Measurements from ENCODE around the gene THSD7B.
"Not testable (repeated sequence)": the region's sequence is repeated elsewhere in the genome, so short reads cannot be mapped to it uniquely, and the experiment has no call there.

Gene THSD7B

DNA sequence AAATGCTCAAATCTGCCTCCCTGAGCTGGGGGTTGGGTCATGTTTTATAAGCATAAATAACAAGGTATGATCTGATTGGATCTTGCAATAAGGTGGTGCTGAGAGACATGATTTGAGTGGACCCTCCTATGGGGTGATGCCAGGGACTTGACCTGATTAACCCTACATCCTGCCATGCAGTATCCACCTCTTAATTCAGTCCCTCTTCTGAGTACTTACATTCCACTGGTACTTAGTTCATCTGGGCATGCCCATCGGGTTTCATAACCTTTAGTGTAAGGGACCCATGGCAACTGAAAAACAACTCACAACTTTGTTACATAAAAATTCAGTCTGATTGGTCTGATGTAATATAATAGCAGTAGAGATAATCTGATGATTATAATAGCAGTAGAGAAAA lies 801.0 kb downstream of the THSD7B start:
- no peak for DNase-seq (ENCODE audit: low spot score)

GRCh38 chr2:137570484-137570883 lies 805.1 kb downstream of the THSD7B start:
- no peak for DNase-seq (ENCODE audit: low spot score)

DNA sequence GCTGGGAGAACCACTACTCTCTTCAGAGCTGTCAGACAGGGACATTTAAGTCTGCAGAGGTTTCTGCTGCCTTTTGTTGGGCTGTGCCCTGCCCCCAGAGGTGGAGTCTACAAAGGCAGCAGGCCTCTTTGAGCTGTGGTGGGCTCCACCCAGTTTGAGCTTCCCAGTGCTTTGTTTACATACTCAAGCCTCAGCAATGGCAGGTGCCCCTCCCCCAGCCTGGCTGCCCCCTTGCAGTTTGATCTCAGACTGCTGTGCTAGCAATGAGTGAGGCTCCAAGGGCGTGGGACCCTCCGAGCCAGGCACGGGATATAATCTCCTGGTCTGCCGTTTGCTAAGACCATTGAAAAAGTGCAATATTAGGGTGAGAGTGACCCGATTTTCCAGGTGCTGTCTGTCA lies 822.5 kb downstream of the THSD7B start:
- DNase-seq (ENCODE audit: low spot score), result not testable (repeated sequence)

GRCh38 chr2:137588578-137588977 lies 823.2 kb downstream of the THSD7B start:
- not testable (repeated sequence) for DNase-seq (ENCODE audit: low spot score)

DNA sequence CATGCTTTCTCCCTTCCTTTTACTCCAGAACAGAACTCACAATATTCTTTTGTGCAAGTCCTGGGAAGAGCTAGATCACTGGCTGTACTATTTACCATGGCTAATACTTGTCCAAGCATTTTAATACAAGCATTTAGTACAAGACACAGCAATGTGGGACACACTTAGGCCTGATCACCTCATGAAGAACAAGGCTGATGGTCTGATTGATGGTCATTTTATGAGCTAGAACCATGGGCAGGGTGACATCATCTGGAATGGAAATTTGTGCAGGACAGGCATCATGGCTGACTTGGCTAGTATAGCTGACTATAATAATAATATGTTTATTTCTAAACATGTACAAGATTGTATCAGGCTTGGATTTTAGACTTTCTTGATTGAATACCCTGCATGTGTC lies 824.8 kb downstream of the THSD7B start:
- DNase-seq (ENCODE audit: low spot score), result no peak

DNA sequence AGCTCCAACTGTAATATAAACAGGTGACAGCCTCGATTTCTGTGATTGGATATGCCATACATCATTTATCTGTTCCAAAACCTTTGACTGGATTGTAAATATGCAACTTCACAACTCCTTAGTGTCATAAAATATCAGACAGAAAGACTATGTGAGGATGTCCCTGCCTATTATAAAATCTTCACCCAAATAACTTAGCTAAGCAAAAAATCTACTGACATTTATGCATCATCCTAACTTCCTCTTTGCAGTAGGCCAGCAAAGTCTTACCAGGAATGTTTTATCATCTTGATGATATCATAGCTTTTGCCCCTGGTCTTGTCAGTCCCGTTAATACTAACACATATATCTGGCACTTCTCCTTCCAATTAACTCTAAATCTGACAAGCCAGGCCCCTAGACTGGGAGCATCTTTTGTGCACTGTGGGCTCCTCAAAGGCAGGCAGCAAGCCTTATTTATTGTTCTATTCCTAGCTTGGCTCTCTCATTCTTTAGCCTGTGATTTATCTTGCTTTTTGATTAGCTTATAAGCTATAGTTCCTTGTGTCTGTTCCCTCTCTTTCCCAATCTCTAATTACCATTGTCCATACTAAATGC lies 842.5 kb downstream of the THSD7B start:
- DNase-seq (ENCODE audit: low spot score), result no peak

GRCh38 chr2:137638932-137639331 lies 873.6 kb downstream of the THSD7B start:
- DNase-seq (ENCODE audit: low spot score), result no peak

DNA sequence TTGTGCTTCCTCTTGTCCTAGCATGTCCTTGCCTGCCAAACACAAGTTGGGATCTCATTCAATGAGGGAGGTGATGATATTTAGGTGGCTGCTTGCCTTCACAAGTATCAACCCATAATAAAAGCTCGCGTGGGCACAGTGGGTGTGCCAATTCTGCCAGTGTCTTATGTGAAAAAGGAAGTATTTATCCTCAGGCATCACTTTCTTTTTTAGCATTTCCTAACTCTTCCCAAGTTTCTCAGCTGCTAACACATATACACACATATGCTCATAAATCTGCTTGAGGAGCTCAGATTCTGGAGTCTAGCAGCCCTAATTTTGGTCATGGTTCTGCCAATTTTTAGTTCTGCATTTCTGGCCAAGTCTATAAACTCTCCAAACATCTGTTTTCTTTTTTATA lies 879.4 kb downstream of the THSD7B start:
- no peak for DNase-seq (ENCODE audit: low spot score)

DNA sequence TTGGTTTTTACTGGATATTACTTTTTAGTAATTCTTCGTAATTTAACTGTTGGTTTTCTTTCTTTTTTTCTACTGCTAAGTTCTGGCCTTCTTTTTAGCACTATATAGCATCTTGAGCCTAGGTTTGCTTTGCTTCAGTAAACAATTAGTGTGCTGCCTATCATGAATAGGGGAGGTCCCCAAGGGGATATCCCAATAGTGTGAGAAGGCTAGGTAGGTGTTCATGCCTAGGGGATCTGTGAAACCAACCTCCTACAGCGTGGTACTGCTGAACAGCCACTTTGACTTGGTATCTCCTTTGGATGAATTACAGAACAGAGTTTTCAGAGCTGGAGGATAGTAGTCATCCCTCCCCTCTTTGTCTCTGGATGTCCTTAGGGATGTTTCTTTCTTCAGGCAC lies 888.7 kb downstream of the THSD7B start:
- DNase-seq (ENCODE audit: low spot score), result no peak

DNA sequence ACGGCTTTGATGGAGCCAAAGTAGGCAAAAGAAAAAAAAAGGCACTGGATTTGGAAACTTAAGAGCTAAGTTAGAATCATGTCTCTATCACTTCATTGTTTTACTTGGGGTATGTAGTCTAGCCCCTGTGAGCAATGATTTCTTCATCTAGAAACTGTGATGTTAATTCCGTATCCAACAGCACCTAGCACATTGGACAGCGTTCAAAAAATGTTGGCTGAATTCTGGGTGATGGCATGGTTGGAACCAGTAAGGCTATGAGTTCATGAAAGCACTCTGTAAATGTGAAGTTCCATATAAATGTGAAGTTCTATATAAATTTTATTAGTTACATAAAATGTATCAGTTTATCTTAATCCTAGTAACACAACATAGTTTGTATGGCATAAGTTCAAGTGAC lies 890.5 kb downstream of the THSD7B start:
- no peak for DNase-seq (ENCODE audit: low spot score)

- DNase-seq (ENCODE audit: low spot score), result no peak
Measured at GRCh38 chr2:137658433-137658832, 893.1 kb downstream of the THSD7B start.

- DNase-seq (ENCODE audit: low spot score), result no peak
Measured at GRCh38 chr2:137659616-137660015, 894.3 kb downstream of the THSD7B start.

GRCh38 chr2:137670111-137670510 lies 904.8 kb downstream of the THSD7B start:
- no peak for DNase-seq (ENCODE audit: low spot score)

DNA sequence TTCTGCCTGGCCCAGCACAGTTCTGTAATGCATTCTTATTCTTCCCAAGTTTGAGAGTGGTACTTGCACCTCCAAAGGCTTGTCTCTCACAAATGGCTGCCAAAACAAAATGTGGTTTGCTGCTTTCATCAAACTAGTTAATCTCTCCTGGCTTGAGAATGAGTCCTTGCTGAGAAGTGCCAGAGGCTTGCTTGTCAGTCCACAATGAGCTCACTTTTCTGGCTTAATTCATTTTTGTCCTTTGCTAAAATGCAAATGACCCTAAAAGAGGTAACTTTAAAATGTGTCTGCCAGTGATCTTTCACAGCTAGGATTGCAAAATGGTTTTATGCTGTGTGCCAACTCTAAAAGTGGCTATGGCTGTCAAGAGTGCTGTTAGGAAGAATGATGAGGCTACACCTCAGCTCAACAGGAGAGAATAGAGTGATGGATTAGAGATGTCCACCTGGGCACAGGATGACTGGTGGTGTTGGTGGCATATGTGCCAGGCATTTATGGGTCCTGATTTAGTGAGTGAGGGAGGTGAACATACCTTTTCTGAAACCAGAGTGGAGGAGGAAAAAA lies 907.7 kb downstream of the THSD7B start:
- DNase-seq (ENCODE audit: low spot score), result no peak

GRCh38 chr2:137674991-137675390 lies 909.6 kb downstream of the THSD7B start:
- DNase-seq (ENCODE audit: low spot score), result no peak

DNA sequence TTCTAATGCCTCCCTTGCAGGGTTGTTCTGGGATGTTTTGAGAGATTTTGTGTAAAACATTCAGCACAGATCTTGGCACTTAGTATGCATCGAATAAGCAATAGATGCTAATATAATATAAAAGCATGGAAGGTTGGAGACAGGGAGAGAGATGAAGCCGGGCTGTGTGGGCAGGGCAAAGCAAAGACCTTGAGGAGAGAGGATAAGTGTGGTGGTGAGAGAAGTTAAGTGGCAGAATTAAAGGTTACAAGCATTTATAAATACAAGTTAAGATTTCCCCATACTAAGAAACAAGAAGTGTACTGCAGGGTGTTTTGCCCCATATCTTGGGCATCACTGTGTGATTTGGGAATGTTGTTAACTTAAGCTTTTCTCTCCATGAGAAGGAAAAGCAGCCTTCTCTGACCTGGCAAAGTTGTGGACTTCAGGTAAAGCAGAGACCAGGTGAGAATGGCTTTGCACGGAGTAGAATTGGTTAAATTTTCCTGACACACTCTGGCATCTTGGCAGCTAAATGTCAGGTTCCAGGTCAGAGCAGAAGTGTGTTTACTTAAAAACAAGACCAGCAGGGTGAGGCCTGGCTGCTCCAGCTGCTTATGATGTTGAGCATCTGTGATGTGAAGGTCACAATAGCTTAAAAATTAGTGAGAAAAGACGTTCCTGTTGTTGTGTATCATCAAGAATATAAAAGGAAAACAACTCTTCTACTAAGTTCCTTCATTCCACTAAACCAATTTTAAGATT lies 910.4 kb downstream of the THSD7B start:
- no peak for DNase-seq (ENCODE audit: low spot score)

- DNase-seq (ENCODE audit: low spot score), result no peak
Measured at GRCh38 chr2:137676346-137676745, 911.0 kb downstream of the THSD7B start.

DNA sequence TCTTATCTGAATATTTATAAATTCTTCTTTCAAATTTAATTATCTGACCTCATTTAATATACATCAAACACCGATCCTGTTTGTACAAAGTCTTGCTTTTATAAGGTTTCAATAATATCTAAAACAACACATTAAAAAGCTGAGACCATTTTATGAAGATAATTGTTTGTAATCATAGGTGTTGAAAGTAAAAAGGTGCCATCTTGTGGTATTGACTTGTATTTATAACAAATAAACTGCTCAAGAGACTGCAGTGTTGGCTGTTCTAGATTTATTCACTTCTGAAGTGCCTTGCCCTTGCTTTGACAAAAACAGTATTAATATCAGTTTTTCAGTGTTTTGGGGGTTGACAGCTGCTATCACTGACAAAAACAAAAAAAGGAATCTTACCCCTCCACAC lies 912.1 kb downstream of the THSD7B start:
- no peak for DNase-seq (ENCODE audit: low spot score)

- DNase-seq (ENCODE audit: low spot score), result no peak
Measured at GRCh38 chr2:137689549-137689948, 924.2 kb downstream of the THSD7B start.

GRCh38 chr2:137693534-137693933 lies 928.2 kb downstream of the THSD7B start:
- no peak for DNase-seq (ENCODE audit: low spot score)

GRCh38 chr2:137696916-137697315 lies 931.6 kb downstream of the THSD7B start:
- DNase-seq (ENCODE audit: low spot score), result no peak

DNA sequence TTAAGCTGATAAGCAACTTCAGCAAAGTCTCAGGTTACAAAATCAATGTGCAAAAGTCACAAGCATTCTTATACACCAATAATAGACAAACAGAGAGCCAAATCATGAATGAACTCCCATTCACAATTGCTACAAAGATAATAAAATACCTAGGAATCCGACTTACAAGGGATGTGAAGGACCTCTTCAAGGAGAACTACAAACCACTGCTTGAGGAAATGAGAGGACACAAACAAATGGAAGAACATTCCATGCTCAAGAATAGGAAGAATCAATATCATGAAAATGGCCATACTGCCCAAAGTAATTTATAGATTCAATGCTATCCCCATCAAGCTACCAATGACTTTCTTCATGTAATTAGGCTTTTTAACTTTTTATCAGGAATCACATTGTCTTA lies 934.9 kb downstream of the THSD7B start:
- DNase-seq (ENCODE audit: low spot score), result not testable (repeated sequence)

DNA sequence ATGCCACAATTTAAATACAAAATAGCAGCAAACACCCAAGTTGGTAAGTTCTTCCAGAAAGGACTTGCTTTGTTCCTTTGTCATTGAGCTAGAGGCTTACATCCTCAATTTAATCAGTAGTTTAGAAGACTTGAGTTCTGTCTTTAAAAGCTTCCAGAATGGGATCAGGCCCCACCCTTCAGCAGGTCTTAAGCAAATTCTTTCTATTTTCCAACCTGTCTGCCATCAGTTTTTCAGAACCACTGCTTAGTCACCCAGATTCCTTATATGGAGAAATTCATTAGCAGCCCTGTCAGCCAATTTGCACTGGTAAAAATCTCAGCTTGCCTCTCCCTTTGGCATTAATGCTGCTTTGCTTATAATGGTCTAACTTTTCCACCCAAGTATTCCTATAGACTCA lies 935.3 kb downstream of the THSD7B start:
- no peak for DNase-seq (ENCODE audit: low spot score)

DNA sequence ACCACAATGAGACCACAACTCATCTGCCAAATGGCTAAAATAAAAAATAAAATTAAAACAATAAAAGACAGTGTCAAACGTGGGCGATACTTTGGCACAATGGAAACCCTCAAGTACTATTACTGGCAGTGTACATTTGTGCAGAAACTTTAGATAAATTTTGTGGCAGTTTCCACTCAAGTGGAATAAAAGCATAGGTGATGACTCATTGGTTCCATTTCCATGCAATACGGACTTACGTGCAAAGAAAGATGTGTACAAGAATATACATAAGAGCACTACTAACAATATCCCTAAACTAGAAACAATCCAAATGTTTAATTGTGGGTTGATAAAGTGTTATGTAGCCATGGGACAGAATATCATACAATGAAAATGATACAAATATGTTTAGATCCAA lies 940.0 kb downstream of the THSD7B start:
- no peak for DNase-seq (ENCODE audit: low spot score)
